ENCODE results near the gene PRDX1. TPM values are rescaled to one million over a fixed set of nuclear protein-coding genes. Genes with fewer than 3 reads are reported as not detected.
"Not testable (repeated sequence)": the region's sequence is repeated elsewhere in the genome, so short reads cannot be mapped to it uniquely, and the experiment has no call there.

The PRDX1 gene
- polyA plus RNA-seq, 4 donors = 254 to 394 (median 328) TPM

DNA sequence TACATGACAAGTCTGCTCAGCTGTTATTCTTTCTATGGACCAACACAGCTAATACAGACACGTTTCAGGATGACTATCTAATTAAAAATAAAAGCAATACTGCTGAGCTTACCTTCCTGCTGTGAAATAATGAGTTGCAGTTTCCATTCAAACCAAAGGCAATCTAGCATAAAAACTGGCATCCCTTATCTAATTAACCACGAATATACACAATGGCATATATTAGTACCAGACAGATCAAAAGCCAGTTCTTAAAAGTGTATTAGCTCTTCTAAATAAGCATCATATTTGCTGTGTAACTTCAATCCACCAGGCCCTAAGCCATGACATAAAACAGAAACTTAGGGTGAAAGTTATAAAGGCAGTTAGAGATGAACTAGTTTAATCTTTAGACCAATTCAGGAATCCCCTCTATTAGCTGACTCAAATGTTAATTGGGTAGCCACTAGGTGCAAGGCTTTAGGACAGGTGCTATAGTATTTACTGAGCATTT lies 51.3 kb downstream of the PRDX1 start:
- DNase-seq (ENCODE audit: low read depth in 4 of 4, low spot score in 3 of 4) = no peak

GRCh38 chr1:45467353-45467752 lies 54.3 kb downstream of the PRDX1 start:
- DNase-seq (ENCODE audit: low read depth in 4 of 4, low spot score in 3 of 4) = not testable (repeated sequence)

GRCh38 chr1:45465277-45465676 lies 56.4 kb downstream of the PRDX1 start:
- no peak for DNase-seq (ENCODE audit: low read depth in 4 of 4, low spot score in 3 of 4)

Other genes with a start within 250 kb of the PRDX1 start
- gene HPDL, start 195.0 kb downstream of the PRDX1 start, polyA plus RNA-seq (ENCODE audit: insufficient read length in 4 of 4) = 1 to 10 TPM; 1.7 to 3.8 (median 3.1) TPM
- 10 to 100 TPM; 10.7 to 15.8 (median 14.0) TPM for gene TOE1, start 181.7 kb downstream of the PRDX1 start, polyA plus RNA-seq (ENCODE audit: insufficient read length in 4 of 4)
- gene MUTYH, start 181.4 kb downstream of the PRDX1 start, polyA plus RNA-seq (ENCODE audit: insufficient read length in 4 of 4) = 10 to 100 TPM; 18.5 to 40.8 (median 27.3) TPM
- gene TESK2, start 30.7 kb downstream of the PRDX1 start, polyA plus RNA-seq (ENCODE audit: insufficient read length in 4 of 4) = 1 to 10 TPM; 3.5 to 7.1 (median 6.2) TPM
- gene CCDC163, start 21.8 kb downstream of the PRDX1 start, polyA plus RNA-seq (ENCODE audit: insufficient read length in 4 of 4) = 1 to 10 TPM; 1.3 to 2.1 (median 1.8) TPM
- 10 to 100 TPM; 10.5 to 14.3 (median 13.2) TPM for gene MMACHC, start 21.6 kb downstream of the PRDX1 start, polyA plus RNA-seq (ENCODE audit: insufficient read length in 4 of 4)
- gene AKR1A1, start 28.9 kb upstream of the PRDX1 start, polyA plus RNA-seq (ENCODE audit: insufficient read length in 4 of 4) = 100 to 1,000 TPM; 153 to 301 (median 262) TPM
- gene NASP, start 62.2 kb upstream of the PRDX1 start, polyA plus RNA-seq (ENCODE audit: insufficient read length in 4 of 4) = 100 to 1,000 TPM; 233 to 360 (median 319) TPM
- 1 to 10 TPM in 3 of 4 donors, under 1 TPM in 1; 0.77 to 2.0 (median 1.3) TPM for gene CCDC17, start 102.2 kb upstream of the PRDX1 start, polyA plus RNA-seq (ENCODE audit: insufficient read length in 4 of 4)
- gene GPBP1L1, start 164.6 kb upstream of the PRDX1 start, polyA plus RNA-seq (ENCODE audit: insufficient read length in 4 of 4) = 100 to 1,000 TPM in 3 of 4 donors, 10 to 100 TPM in 1; 71.4 to 127 (median 115) TPM
- 10 to 100 TPM; 42.8 to 60.2 (median 53.1) TPM for gene TMEM69, start 166.3 kb upstream of the PRDX1 start, polyA plus RNA-seq (ENCODE audit: insufficient read length in 4 of 4)
- gene IPP, start 228.8 kb upstream of the PRDX1 start, polyA plus RNA-seq (ENCODE audit: insufficient read length in 4 of 4) = 10 to 100 TPM; 27.4 to 32.0 (median 31.3) TPM